ENCODE data around the gene PIF1. TPM values are rescaled to one million over a fixed set of nuclear protein-coding genes. Genes with fewer than 3 reads are reported as not detected.

The PIF1 gene
- total and polyA plus RNA-seq, 2 of the 4 experiments (the other 2 are of a cell fraction) = 3.9 to 19.9 TPM

GRCh38 chr15:64804619-64805018, 20.8 kb downstream of the PIF1 start:
- H4K20me1 ChIP-seq (ENCODE audit: insufficient read depth, low read length) = no peaks in the 10 kb centered on the region
- H3K79me1 ChIP-seq (ENCODE audit: low read depth in 1 of 2, low read length in 2 of 2) = no peaks in the 10 kb centered on the region
- TF ChIP-seq CTCF (conservative IDR thresholded peaks at IDR 0.05; ENCODE audit: low read depth, low read length) (no peak), FOS (IDR thresholded peaks at IDR 0.05; ENCODE audit: low read depth, low read length) (no peak), POLR2A (IDR thresholded peaks at IDR 0.05; ENCODE audit: low read depth, low read length) (no peak), SMC3 (IDR thresholded peaks at IDR 0.05; ENCODE audit: low read depth, low read length) (no peak), RAD21 (IDR thresholded peaks at IDR 0.05; ENCODE audit: low read length) (no peak), CHD1 (IDR thresholded peaks at IDR 0.05; ENCODE audit: low read depth, low read length) (no peak), NFE2L2 (IDR thresholded peaks at IDR 0.05; ENCODE audit: low read depth, low read length) (no peak), MXI1 (IDR thresholded peaks at IDR 0.05; ENCODE audit: borderline replicate concordance, low read depth, low read length) (no peak), BHLHE40 (IDR thresholded peaks at IDR 0.05; ENCODE audit: low read depth, low read length) (no peak), MAZ (IDR thresholded peaks at IDR 0.05; ENCODE audit: borderline replicate concordance, low read depth, low read length) (no peak), ELK1 (IDR thresholded peaks at IDR 0.05; ENCODE audit: borderline replicate concordance, low read depth, low read length) (no peak), CEBPB (IDR thresholded peaks at IDR 0.05; ENCODE audit: low read depth, low read length) (no peak), RCOR1 (IDR thresholded peaks at IDR 0.05; ENCODE audit: insufficient replicate concordance, low read length) (no peak), MAFK (IDR thresholded peaks at IDR 0.05; ENCODE audit: low read depth, low read length) (no peak), RFX5 (IDR thresholded peaks at IDR 0.05; ENCODE audit: low read depth, low read length) (no peak)
- TF ChIP-seq, protein P1, sequence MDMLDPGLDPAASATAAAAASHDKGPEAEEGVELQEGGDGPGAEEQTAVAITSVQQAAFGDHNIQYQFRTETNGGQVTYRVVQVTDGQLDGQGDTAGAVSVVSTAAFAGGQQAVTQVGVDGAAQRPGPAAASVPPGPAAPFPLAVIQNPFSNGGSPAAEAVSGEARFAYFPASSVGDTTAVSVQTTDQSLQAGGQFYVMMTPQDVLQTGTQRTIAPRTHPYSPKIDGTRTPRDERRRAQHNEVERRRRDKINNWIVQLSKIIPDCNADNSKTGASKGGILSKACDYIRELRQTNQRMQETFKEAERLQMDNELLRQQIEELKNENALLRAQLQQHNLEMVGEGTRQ (IDR thresholded peaks at IDR 0.05; ENCODE audit: low read depth, low read length) = no peak
- no CpG with 5 or more reads among the region's 2 CpGs for WGBS, 2 experiments (ENCODE audit: extremely low coverage in 2 of 2, insufficient read length in 1 of 2)
- in situ Hi-C loops (cut with MboI; ENCODE audit: low sequenced_read_pairs) (no loop called here), dilution Hi-C loops (cut with HindIII; ENCODE audit: low sequenced_read_pairs, unreplicated experiment) (no loop called here), intact Hi-C loops (cut with micrococcal nuclease) (no loop called here)
- no peak overlapping the region for H3K18ac ChIP-seq (ENCODE audit: low read depth, low read length)
- no peak overlapping the region for H3K4me2 ChIP-seq (ENCODE audit: low read depth, low read length)
- no peak for ATAC-seq (ENCODE audit: low read depth)
- no peak overlapping the region for H3K23ac ChIP-seq (ENCODE audit: low read depth, low read length)
- no peak overlapping the region for H2BK120ac ChIP-seq (ENCODE audit: low read depth, low read length)
- POLR2A ChIA-PET (ENCODE audit: unreplicated experiment) = no interaction called here
- no TSS peak for BruUV-seq (replicated peaks)
- peaks cover 4% of the 10 kb centered on the region; the same call in 1 of the 2 replicates for H3K9me1 ChIP-seq (ENCODE audit: insufficient read depth, low read length)
- H2AFZ ChIP-seq (replicated peaks; ENCODE audit: low read length, poor library complexity) = no peak overlapping the region
- H2BK5ac ChIP-seq (ENCODE audit: low read depth, low read length, poor library complexity, severe bottlenecking) = no peak overlapping the region
- H3K4me1 ChIP-seq (ENCODE audit: control insufficient read depth, insufficient read depth, low read length) = peaks cover 6% of the 10 kb centered on the region
- H3K56ac ChIP-seq (ENCODE audit: extremely low read depth, insufficient read depth, low read length) = no peak overlapping the region
- no peak overlapping the region for H4K91ac ChIP-seq (ENCODE audit: insufficient read depth, low read depth, low read length)
- H3K4me3 ChIP-seq (ENCODE audit: insufficient read depth, low read depth, low read length) = no peak overlapping the region
- H2AK5ac ChIP-seq (ENCODE audit: low read depth, low read length) = no peak overlapping the region
- CTCF ChIA-PET = interaction anchor here (0.6 kb wide), 1 partner anchor 69 kb away, joined by 4 read pairs; no protein-coding TSS in a partner anchor
- H3K9ac ChIP-seq (ENCODE audit: low read depth, low read length) = no peak overlapping the region
- no peak overlapping the region for H3K4ac ChIP-seq (ENCODE audit: low read depth, low read length)
- no peak for DNase-seq
- no peak overlapping the region for H2BK20ac ChIP-seq (ENCODE audit: low read depth, low read length)
- H3K14ac ChIP-seq (replicated peaks; ENCODE audit: low read depth, low read length) = no peak overlapping the region
- no peak overlapping the region for H4K5ac ChIP-seq (ENCODE audit: low read depth, low read length)
- no peaks in the 10 kb centered on the region; the same call in 1 of the 2 replicates for H3K27me3 ChIP-seq (ENCODE audit: control insufficient read depth, insufficient read depth, low read length)
- no peaks in the 10 kb centered on the region for H3K36me3 ChIP-seq (ENCODE audit: control insufficient read depth, insufficient read depth, low read length)
- no peak overlapping the region for H3K27ac ChIP-seq (ENCODE audit: insufficient read depth, low read length)
- H4K8ac ChIP-seq (ENCODE audit: low read depth in 2 of 2, low read length in 2 of 2) = no peak overlapping the region
- no peak overlapping the region for H2AK9ac ChIP-seq (replicated peaks; ENCODE audit: low read depth, low read length, poor library complexity)
- no peak overlapping the region for H2BK15ac ChIP-seq (ENCODE audit: low read depth, low read length)
- H3K9me3 ChIP-seq (ENCODE audit: control insufficient read depth, insufficient read depth, low read length) = no peaks in the 10 kb centered on the region

Data from IMR-90 (cell line).